ENCODE measurements around the gene DDX47. TPM values are rescaled to one million over a fixed set of nuclear protein-coding genes. Genes with fewer than 3 reads are reported as not detected.
"Not testable (repeated sequence)": the region's sequence is repeated elsewhere in the genome, so short reads cannot be mapped to it uniquely, and the experiment has no call there.

The DDX47 gene
- total RNA-seq, 1 donor from 2014 or later: 54.9 TPM

DNA sequence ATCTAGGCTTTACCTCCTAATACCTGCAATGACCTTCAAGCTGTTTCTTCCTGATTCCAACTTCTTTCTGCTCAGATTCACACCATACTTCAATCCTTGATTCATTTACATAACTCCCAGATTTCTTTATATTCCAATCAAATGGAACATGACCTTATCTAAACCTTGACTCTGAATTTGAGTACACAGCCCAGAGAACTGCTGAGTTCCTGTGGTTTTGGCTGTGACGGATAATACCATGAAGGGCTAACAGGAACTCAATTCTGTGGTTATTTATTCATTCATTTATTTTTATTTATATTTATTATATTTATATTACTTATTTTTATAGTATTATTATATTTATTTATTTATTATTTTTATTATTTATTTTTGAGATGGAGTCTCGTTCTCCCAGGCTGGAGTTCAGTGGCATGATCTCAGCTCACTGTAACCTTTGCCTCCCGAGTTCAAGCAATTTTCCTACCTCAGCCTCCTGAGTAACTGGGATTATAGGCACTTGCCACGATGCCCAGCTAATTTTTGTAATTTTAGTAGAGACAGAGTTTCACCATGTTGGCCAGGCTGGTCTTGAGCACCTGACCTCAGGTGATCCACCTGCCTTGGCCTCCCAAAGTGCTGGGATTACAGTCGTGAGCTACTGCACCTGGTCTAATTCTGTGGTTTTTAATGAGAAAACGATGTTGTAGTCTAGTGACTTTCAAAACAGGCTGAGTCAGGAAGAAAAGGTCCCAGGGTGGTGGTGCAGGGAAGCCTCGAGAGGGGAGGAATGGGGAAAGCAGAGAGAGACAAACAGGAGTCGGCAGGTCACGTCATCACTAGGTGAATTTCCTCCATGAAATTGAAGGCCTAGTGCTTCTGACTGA lies 16.0 kb upstream of the DDX47 start:
- no peak for DNase-seq (ENCODE audit: low spot score)

DNA sequence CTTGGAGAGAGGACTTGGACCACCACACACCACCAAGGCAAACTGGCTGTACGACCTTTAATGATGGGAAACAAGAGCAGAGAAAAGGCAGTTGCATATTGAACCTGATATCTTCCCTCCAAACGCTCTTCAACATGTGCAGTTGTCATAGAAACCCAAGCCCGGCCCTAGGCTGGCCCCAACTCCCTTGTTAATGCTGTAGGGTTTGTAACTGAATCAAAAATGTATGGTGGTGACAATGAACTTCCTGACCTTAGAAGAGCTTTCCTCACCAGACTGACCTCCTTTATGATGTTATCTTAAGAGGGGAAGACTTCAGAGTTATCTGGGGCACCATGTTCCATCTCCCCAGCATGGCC lies 15.4 kb upstream of the DDX47 start:
- DNase-seq (ENCODE audit: low spot score): no peak

DNA sequence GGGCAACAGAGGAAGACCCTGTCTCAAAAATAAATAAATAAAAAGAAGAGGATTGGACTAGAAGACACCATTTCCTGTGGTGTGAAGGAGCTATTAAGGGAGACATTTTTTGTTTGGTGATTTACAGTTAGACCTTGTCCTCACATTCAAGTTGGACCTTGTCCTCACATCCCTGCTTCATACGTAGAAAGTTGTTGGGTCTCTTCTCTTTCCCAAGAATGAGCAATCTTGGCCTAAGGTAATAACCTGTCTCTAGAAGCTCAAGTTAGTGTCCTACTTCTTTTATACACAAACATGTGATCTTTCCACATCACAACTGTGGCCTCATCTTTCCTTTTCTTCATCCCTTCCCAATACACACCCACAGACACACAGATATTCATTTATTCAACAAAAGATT lies 14.7 kb upstream of the DDX47 start:
- DNase-seq (ENCODE audit: low spot score): no peak

GRCh38 chr12:12799163-12799920 lies 13.8 kb upstream of the DDX47 start:
- no peak for DNase-seq (ENCODE audit: low spot score)

DNA sequence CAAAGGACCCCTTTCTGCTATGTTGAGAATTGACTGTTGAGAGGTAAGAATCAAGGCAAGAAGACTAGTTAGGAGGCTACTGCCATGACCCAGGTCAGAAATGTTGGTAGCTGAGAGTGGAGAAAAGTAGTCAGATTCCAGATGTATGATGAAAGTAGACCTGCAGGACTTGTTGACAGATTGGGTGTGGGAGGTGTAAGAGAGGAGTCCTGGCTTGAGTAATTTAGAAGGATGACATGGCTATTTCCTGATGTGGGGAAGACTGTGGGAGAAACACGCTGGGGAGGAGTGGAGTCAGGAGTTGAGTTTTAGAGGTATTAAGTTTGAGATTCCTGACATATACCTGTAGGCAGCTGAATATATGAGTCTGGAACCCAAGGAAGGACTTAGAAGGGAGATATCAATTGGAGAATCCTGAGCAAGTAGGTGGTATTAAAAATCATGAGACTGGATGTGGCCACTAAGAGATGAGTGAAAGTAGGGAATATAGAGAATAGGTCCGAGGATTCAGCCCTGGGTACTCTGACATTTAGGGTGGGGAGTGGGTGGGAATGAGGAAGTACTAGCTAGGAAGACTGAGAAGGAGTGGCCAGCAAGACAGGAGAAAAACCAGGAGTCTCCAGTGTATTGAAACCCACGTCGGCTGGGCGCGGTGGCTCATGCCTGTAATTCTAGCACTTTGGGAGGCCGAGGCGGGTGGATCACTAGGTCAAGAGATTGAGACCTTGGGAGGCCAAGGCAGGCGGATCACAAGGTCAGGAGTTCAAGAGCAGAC lies 12.6 kb upstream of the DDX47 start:
- no peak for DNase-seq (ENCODE audit: low spot score)

- not testable (repeated sequence) for DNase-seq (ENCODE audit: low spot score)
Measured at GRCh38 chr12:12801656-12802055, 11.5 kb upstream of the DDX47 start.

- peak; percentile 72 for DNase-seq (ENCODE audit: low spot score)
Measured at GRCh38 chr12:12803186-12803585, 10.0 kb upstream of the DDX47 start.

GRCh38 chr12:12804011-12804410 lies 9.1 kb upstream of the DDX47 start:
- no peak for DNase-seq (ENCODE audit: low spot score)

- no peak for DNase-seq (ENCODE audit: low spot score)
Measured at GRCh38 chr12:12804432-12804886, 8.7 kb upstream of the DDX47 start.

GRCh38 chr12:12806784-12807516 lies 6.2 kb upstream of the DDX47 start:
- DNase-seq (ENCODE audit: low spot score): no peak

- DNase-seq (ENCODE audit: low spot score): not testable (repeated sequence)
Measured at GRCh38 chr12:12807517-12807903, 5.6 kb upstream of the DDX47 start.

DNA sequence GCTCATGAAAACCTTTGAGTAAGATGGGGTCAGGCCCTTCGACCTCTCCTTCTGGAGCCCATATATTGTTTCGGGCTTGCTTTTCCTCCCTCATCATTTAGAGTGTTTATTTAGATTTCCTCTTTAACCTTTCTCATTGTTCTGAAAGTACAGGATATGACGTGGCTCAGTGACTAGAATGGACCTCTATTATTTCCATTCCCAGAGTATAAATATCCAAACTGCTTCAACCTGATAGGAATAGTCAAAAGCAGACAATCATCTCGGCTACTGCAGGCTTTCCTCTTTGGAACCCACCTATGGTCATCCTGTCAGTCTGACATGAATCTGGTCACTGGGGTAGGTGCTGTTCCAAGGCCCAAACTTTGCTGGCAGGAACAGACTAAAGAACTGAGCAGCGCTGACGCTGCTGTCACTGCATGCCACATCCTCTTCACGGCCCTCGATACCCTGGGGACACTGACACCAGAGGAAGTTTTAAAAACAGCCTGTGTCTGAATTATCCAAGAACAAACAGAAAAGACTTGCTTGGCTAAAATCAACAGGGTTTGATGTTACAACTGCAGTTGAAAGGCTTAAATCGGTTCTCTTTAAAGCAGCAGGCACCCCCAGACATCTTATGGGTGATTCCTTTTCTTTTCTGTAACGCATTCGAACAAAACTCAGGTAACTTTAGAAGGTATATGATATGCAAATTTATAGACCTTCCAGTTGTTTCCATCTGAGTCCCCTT lies 5.0 kb upstream of the DDX47 start:
- DNase-seq (ENCODE audit: low spot score): peak; percentile 27

GRCh38 chr12:12810553-12811021 lies 2.6 kb upstream of the DDX47 start:
- DNase-seq (ENCODE audit: low spot score): no peak

DNA sequence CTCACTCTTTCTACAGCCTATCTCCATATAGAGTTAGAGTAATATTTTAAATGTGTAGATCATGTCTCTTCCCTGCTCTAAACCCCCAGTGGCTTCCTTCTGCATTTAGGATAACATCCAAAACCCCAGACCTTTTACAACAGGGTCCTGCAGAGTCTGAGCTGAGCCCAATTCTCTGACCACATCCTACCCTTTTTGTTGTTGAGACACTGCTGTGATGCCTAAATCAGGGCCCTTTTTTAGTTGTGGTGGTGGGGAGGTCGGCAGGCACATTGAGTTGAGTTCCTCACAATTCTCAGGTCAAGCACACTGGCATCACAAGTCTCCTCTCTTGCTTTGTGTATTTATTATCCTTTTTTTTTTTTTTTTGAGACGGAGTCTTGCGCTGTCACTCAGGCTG lies 1.8 kb upstream of the DDX47 start:
- no peak for DNase-seq (ENCODE audit: low spot score)

GRCh38 chr12:12812174-12812573 lies 972 bp upstream of the DDX47 start:
- no peak for DNase-seq (ENCODE audit: low spot score)

GRCh38 chr12:12812618-12813119 lies 477 bp upstream of the DDX47 start:
- no peak for DNase-seq (ENCODE audit: low spot score)

GRCh38 chr12:12817616-12818015 lies 4.5 kb downstream of the DDX47 start:
- no peak for DNase-seq (ENCODE audit: low spot score)

- no peak for DNase-seq (ENCODE audit: low spot score)
Measured at GRCh38 chr12:12818701-12819100, 5.6 kb downstream of the DDX47 start.

DNA sequence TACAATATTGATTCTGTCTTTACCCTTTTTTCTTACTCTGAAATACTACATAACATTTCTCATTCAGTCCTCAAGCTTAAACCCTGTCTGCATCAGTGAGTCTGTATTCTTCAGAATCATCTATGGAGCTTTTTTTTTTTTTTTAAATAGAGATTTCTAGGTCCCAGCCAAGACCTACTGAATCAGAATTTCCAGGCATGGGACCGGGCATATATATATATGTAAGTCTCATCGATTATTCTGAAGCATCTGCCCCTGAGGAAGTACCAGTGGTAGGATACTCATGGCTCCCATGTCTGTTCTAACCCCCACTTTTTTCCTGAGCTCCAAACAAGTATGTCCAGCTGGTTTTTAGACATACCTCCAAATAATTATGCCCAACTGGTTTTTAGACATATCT lies 6.1 kb downstream of the DDX47 start:
- DNase-seq (ENCODE audit: low spot score): no peak

DNA sequence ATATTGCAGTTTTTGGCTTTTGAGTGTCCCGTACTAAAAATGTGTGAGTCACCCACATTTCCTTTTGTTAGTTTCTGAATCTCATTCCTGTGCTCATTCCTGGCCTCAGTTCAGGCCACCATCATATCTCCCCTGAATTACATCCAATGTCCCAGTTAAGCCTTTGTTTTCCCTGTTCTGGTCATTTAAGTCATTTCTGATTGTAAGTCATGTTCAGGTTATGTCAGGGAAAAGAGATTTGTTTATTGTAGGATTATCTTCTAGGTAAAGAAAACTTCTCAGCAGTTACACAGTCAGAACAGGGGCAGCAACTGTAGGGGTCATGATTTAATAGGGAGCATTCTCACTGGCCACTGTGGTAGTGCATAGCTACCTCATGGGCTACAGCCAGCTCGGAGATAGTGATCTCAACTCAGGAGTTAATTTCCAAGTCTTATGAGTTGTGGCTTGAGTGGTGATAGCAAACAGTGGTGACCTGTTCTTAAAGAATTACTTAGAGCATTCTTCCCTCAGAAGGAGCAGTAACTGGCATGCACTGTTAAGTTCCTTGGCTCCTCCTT lies 6.7 kb downstream of the DDX47 start:
- DNase-seq (ENCODE audit: low spot score): no peak

Data from umbilical cord (tissue), 2 donors.